HepG2 (cell line): ENCODE data around the gene CFAP45. TPM values are rescaled to one million over a fixed set of nuclear protein-coding genes. Genes with fewer than 3 reads are reported as not detected.

ENCODE experiments used
- ATAC-seq: fragments of 200-7000 bp; cut with Tn5 transposase; 3 replicates; pipeline ENCODE4 v1.9.1; 2020; ENCODE audit warnings: mild to moderate bottlenecking, moderate library complexity
- BruUV-seq: library from RNA; stranded (reverse); fragments of 400-500 nt; replicated peaks from 2 replicates; lab custom pipeline; 2021; lab: Mats Ljungman, UMichigan
- CTCF ChIA-PET: fragments of 300-600 bp; formaldehyde crosslinking; extraction: SDS; loops from one replicate; lab custom pipeline; 2021; ENCODE audit warnings: low total read pairs, inconsistent platforms, low intra/inter-chr PET ratio; lab: Yijun Ruan, JAX
- POLR2A ChIA-PET: fragments of 350-600 bp; sonication (Branson Sonifier 250); formaldehyde crosslinking; loops from one replicate; lab custom pipeline; 2020; ENCODE audit warnings: antibody characterized with exemption, inconsistent platforms; lab: Yijun Ruan, JAX
- DNase-seq: peaks from one replicate; pipeline ENCODE4 v3.0.0-alpha.2; 2015; ENCODE audit warnings: low spot score
- FAIRE-seq: peaks from 3 replicates; lab custom pipeline; 2011; peaks lifted over from hg19 to GRCh38; lab: Jason Lieb, UNC
- H2AFZ ChIP-seq: one replicate; pipeline ENCODE4 v1.6.1; 2011; ENCODE audit warnings: low read length, inconsistent platforms
- H3K27ac ChIP-seq: fragments of 300-600 bp; 3 replicates; pipeline ENCODE4 v1.8.0; 2011; ENCODE audit warnings: mixed run types, mild to moderate bottlenecking, mixed read lengths, low read length, inconsistent platforms; ENCODE audit not compliant: insufficient read depth; ENCODE audit errors: extremely low read length
- H3K27me3 ChIP-seq, 2 experiments: fragments of 200-600 bp in 1 of 2; 2 replicates in 1 of 2; 3 replicates in 1 of 2; pipeline versions ENCODE4 v1.6.0 to v1.8.0; 2011; ENCODE audit warnings: low read length in 2 of 2, mild to moderate bottlenecking in 2 of 2, moderate library complexity in 2 of 2, inconsistent platforms in 1 of 2; ENCODE audit not compliant: insufficient read depth in 2 of 2, control insufficient read depth in 1 of 2
- H3K36me3 ChIP-seq, 2 experiments: fragments of 200-600 bp in 1 of 2; replicated peaks in 1 of 2; 2 replicates in 1 of 2; 3 replicates in 1 of 2; pipeline versions ENCODE4 v1.5.1 to v1.8.0; 2011; ENCODE audit warnings: low read length in 2 of 2, inconsistent platforms in 1 of 2; ENCODE audit not compliant: insufficient read depth in 2 of 2, control insufficient read depth in 1 of 2
- H3K4me1 ChIP-seq: 2 replicates; pipeline ENCODE4 v1.5.1; 2012; ENCODE audit warnings: low read length, inconsistent platforms; ENCODE audit not compliant: insufficient read depth
- H3K4me2 ChIP-seq: 2 replicates; pipeline ENCODE4 v1.6.0; 2011; ENCODE audit warnings: low read depth, low read length, inconsistent platforms
- H3K4me3 ChIP-seq, 3 experiments: fragments of 200-600 bp in 1 of 3; sonication (generic), shearing (Covaris generic) in 1 of 3; replicated peaks in 1 of 3; 2 replicates each; pipeline ENCODE4 v1.5.1; 2011 to 2016; ENCODE audit warnings: low read length in 3 of 3, inconsistent platforms in 2 of 3, low read depth in 2 of 3, mild to moderate bottlenecking in 2 of 3, control low read depth in 1 of 3, mixed read lengths in 1 of 3; ENCODE audit not compliant: insufficient read depth in 1 of 3
- H3K79me2 ChIP-seq: one replicate; pipeline ENCODE4 v1.6.1; 2011; ENCODE audit warnings: low read length, inconsistent platforms; ENCODE audit not compliant: insufficient read depth
- H3K9ac ChIP-seq: 2 replicates; pipeline ENCODE4 v1.6.0; 2011; ENCODE audit warnings: mild to moderate bottlenecking, low read depth, low read length, inconsistent platforms; ENCODE audit not compliant: insufficient read depth
- H3K9me3 ChIP-seq: 2 replicates; pipeline ENCODE4 v1.5.1; 2012; ENCODE audit warnings: mild to moderate bottlenecking, low read length
- H4K20me1 ChIP-seq: 2 replicates; pipeline ENCODE4 v1.6.0; 2011; ENCODE audit warnings: inconsistent platforms, mild to moderate bottlenecking, low read length, moderate library complexity; ENCODE audit not compliant: insufficient read depth
- CBX1 ChIP-seq: IDR thresholded peaks from one replicate; pipeline ENCODE4 v1.6.1; 2016; ENCODE audit warnings: antibody characterized with exemption, low read depth
- DPF2 ChIP-seq: sonication (generic); formaldehyde crosslinking; IDR thresholded peaks from 2 replicates; pipeline ENCODE4 v1.4.0; 2020; ENCODE audit warnings: mild to moderate bottlenecking, low read depth, missing genetic modification reagents, borderline replicate concordance
- ELF4 ChIP-seq: sonication (generic); formaldehyde crosslinking; IDR thresholded peaks from 2 replicates; pipeline ENCODE4 v1.5.0; 2020; ENCODE audit warnings: missing genetic modification reagents, mild to moderate bottlenecking, moderate library complexity, borderline replicate concordance
- MED8 ChIP-seq: sonication (generic); formaldehyde crosslinking; IDR thresholded peaks from 2 replicates; pipeline ENCODE4 v1.8.1; 2023; ENCODE audit warnings: mild to moderate bottlenecking, missing genetic modification reagents; ENCODE audit not compliant: insufficient replicate concordance
- RAD51 ChIP-seq: fragments of 450-650 bp; IDR thresholded peaks from 2 replicates; pipeline ENCODE4 v1.6.1; 2016; ENCODE audit warnings: borderline replicate concordance
- RXRB ChIP-seq: IDR thresholded peaks from 2 replicates; pipeline ENCODE4 v1.6.1; 2016; ENCODE audit warnings: borderline replicate concordance, missing genetic modification reagents, missing compliant biosample characterization
- SALL1 ChIP-seq: sonication (generic); formaldehyde crosslinking; IDR thresholded peaks from 2 replicates; pipeline ENCODE4 v1.8.0; 2022; ENCODE audit warnings: mild to moderate bottlenecking, missing genetic modification reagents
- ZBTB1 ChIP-seq: sonication (generic); formaldehyde crosslinking; IDR thresholded peaks from 2 replicates; pipeline ENCODE4 v1.4.0; 2020; ENCODE audit warnings: missing genetic modification reagents, borderline replicate concordance
- ZBTB20 ChIP-seq: sonication (generic); formaldehyde crosslinking; IDR thresholded peaks from 2 replicates; pipeline ENCODE4 v1.8.1; 2023; ENCODE audit warnings: missing genetic modification reagents, low read depth, mild to moderate bottlenecking, borderline replicate concordance
- ZNF12 ChIP-seq: sonication (generic); formaldehyde crosslinking; IDR thresholded peaks from 2 replicates; pipeline ENCODE4 v1.5.0; 2020; ENCODE audit warnings: missing genetic modification reagents
- ZNF264 ChIP-seq: sonication (generic); formaldehyde crosslinking; IDR thresholded peaks from 2 replicates; pipeline ENCODE4 v1.4.0; 2020; ENCODE audit warnings: missing genetic modification reagents
- ZNF329 ChIP-seq: sonication (generic); formaldehyde crosslinking; IDR thresholded peaks from 2 replicates; pipeline ENCODE4 v1.9.0; 2021; ENCODE audit warnings: low read depth, mild to moderate bottlenecking, missing genetic modification reagents
- ZNF660 ChIP-seq: sonication (generic); formaldehyde crosslinking; IDR thresholded peaks from 2 replicates; pipeline ENCODE4 v1.5.1; 2020; ENCODE audit warnings: mild to moderate bottlenecking, low read depth, missing genetic modification reagents, borderline replicate concordance
- WGBS: methylation state at CpG from one replicate; pipeline ENCODE4 v1.1.6; 2017; ENCODE audit warnings: low lambda C conversion rate; 5-methylcytosine and 5-hydroxymethylcytosine counted together
- in situ Hi-C: cut with HindIII; loops from 2 replicates; pipeline ENCODE4 v1.10.0; 2017; ENCODE audit warnings: low pct_unique_long_range_greater_than_20kb; ENCODE audit not compliant: extremely low pct_ligation_motif_present
- intact Hi-C: fragments of 100-400 bp; cut with micrococcal nuclease; formaldehyde crosslinking; loops from one replicate; pipeline ENCODE4 v1.10.0; 2022; ENCODE audit not compliant: unreplicated experiment
- polyA plus RNA-seq, 8 experiments: library from polyadenylated mRNA; depleted of rRNA in 3 of 8; stranded (reverse) in 7 of 8; unstranded in 1 of 8; fragments of >200 nt; fragmentation: Illumina TruSeq in 4 of 8; extraction: Trizol in 4 of 8; gene quantifications; 2 replicates each; pipeline versions ENCODE4 v1.2.1 to v1.2.3, GENCODE V29; 2011 to 2016; ENCODE audit warnings: low read depth in 4 of 8, missing spikeins in 1 of 8, mixed read lengths in 1 of 8; ENCODE audit not compliant: insufficient read depth in 1 of 8
- total RNA-seq, 5 experiments: library from RNA; depleted of rRNA; stranded (reverse); fragments of >200 nt; fragmentation: Illumina TruSeq; extraction: Trizol; gene quantifications; 2 replicates each; pipeline ENCODE4 v1.2.3, GENCODE V29; 2016; ENCODE audit warnings: low read depth in 1 of 5
- TF ChIP-seq, protein P1 (sequence below): sonication (generic); formaldehyde crosslinking; IDR thresholded peaks from 2 replicates; pipeline ENCODE4 v1.5.0; 2020; ENCODE audit warnings: missing genetic modification reagents, mild to moderate bottlenecking, borderline replicate concordance

CFAP45 gene
- total and polyA plus RNA-seq, 2 of the 13 experiments (the other 11 are each of a cell fraction or from before 2014, with no cell fraction given), result not detected

DNA sequence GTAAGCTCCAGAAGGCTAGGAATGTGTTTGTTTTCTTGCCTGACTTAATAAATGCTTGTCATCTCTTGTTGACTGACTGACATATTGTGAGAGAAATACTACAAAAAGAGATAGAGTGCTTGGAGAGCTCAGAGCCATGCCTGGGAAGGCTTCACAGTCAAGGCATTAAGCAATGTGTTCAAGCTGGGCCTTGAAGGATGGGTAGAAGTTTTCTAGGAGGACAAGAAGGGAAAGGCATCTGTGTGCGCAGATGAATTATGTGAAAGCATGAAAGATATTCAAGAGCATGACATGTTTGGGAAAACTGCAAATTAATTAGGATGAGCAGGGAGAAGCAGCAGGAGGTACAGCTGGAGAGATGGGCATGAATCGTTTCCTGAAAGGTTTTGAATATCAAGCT, 67.7 kb downstream of the CFAP45 start:
- TF ChIP-seq ZBTB20 (CRISPR knock-in tag), result no peak
- no peak for TF ChIP-seq MED8 (CRISPR knock-in tag)
- no peak for TF ChIP-seq ZNF660
- TF ChIP-seq ZNF264 (CRISPR knock-in tag), result no peak
- no peak for TF ChIP-seq DPF2 (CRISPR knock-in tag)
- TF ChIP-seq ELF4 (CRISPR knock-in tag), result no peak
- TF ChIP-seq, protein P1, sequence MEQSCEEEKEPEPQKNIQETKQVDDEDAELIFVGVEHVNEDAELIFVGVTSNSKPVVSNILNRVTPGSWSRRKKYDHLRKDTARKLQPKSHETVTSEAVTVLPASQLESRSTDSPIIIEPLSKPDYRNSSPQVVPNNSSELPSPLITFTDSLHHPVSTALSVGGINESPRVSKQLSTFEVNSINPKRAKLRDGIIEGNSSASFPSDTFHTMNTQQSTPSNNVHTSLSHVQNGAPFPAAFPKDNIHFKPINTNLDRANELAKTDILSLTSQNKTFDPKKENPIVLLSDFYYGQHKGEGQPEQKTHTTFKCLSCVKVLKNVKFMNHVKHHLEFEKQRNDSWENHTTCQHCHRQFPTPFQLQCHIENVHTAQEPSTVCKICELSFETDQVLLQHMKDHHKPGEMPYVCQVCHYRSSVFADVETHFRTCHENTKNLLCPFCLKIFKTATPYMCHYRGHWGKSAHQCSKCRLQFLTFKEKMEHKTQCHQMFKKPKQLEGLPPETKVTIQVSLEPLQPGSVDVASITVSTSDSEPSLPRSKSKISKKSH (CRISPR knock-in tag), result no peak
- TF ChIP-seq ZNF12 (CRISPR knock-in tag), result no peak
- TF ChIP-seq SALL1 (CRISPR knock-in tag), result no peak
- no peak for TF ChIP-seq ZBTB1
- no peak for TF ChIP-seq RXRB (CRISPR knock-in tag)
- no peak for TF ChIP-seq RAD51
- TF ChIP-seq ZNF329 (CRISPR knock-in tag), result no peak
- no peak for TF ChIP-seq CBX1
- no TSS peak for BruUV-seq

More for the DNA sequence above, 67.7 kb downstream of the CFAP45 start:
- ChIA-PET POLR2A (no interaction called here), CTCF (no interaction called here)
- H3K36me3 ChIP-seq, result no peaks in the 10 kb centered on the region
- H3K27me3 ChIP-seq, result peaks cover 2 to 7% of the 10 kb centered on the region in 2 experiments; a peak in 4 of 5 replicates
- DNase-seq (no peak), ATAC-seq (no peak), FAIRE-seq (no peak)
- 26% methylated on average over 2 of the region's 2 CpGs for WGBS
- no peaks in the 10 kb centered on the region for H3K79me2 ChIP-seq
- H3K4me1 ChIP-seq, result no peaks in the 10 kb centered on the region
- H4K20me1 ChIP-seq, result no peaks in the 10 kb centered on the region
- H3K4me2 ChIP-seq, result no peak overlapping the region
- no peak overlapping the region for H3K27ac ChIP-seq
- no peak overlapping the region for H3K4me3 ChIP-seq
- intact Hi-C loops, result no loop called here
- no peak overlapping the region for H3K9ac ChIP-seq
- H2AFZ ChIP-seq, result no peak overlapping the region
- H3K9me3 ChIP-seq, result no peaks in the 10 kb centered on the region
- in situ Hi-C loops, result no loop called here
